ENCODE results near the gene TGFA. TPM values are rescaled to one million over a fixed set of nuclear protein-coding genes. Genes with fewer than 3 reads are reported as not detected.

The TGFA gene
- total and polyA plus RNA-seq, 8 donors: 0.89 to 16.0 (median 3.7) TPM; not detected in 1

DNA sequence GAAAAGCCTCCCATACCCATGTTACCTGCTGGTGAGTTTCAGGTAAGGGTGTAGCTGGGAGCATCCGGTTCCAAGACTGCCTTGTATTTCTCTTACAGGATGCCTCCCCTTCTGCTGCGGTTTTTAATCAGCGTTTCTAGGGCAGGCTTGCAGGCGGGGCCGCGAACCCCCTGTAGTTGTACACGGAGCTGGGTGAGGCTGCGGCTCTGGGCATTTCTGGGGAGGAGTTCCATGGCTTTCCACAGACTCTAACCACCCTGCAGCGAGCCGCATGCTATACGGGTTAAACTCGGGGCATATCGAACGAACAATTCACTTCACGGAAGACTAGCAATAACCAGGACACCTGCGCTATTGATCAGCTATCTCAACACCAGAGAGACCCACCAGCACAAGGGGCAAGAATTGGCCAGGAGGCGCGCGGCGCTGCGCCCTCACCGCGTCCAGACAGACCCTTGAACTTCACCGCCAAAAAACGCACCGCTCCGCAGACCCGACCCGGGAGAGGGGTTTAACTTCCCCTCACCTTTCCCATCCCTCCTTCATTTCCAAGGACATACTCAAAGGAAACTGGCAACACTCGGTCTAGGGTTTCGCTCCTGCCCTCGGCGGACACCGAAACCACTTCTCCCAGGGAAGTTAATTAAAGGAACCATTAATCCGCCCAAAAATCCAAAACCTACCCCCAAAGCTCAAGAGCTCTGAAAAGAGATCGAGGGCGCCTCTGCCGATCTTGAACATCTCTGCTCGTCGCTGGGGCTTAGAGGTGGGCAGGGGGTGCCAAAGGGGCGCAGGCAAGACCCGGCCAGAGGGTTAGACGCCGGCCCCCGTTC is 909 bp downstream of the TGFA start:
- Histone ChIP-seq H3K27ac (peak overlapping the region; percentile 82 to 93 (median 86)), H3K4me3 (peak overlapping the region; percentile 60 to 85 (median 72)), H3K27me3 (peaks cover 0 to 45% (median 17%) of the 10 kb centered on the region in 3 donors), H3K4me1 (peaks cover 0 to 45% (median 30%) of the 10 kb centered on the region in 4 donors), H3K36me3 (no peaks in the 10 kb centered on the region), H3K9me3 (no peaks in the 10 kb centered on the region)
- 1 to 2% (median 1%) methylated on average over 41 to 45 of the region's 45 CpGs for WGBS, 5 donors
- peak; percentile 35 to 57 for DNase-seq
- intact Hi-C loops (cut with DNase I; ENCODE audit: low total_unique reads): no loop called here
- TF ChIP-seq POLR2AphosphoS5 (IDR thresholded peaks at IDR 0.05) (no peak), EP300 (IDR thresholded peaks at IDR 0.05) (no peak), POLR2A (IDR thresholded peaks at IDR 0.05) (no peak)
- TF ChIP-seq, protein P1, sequence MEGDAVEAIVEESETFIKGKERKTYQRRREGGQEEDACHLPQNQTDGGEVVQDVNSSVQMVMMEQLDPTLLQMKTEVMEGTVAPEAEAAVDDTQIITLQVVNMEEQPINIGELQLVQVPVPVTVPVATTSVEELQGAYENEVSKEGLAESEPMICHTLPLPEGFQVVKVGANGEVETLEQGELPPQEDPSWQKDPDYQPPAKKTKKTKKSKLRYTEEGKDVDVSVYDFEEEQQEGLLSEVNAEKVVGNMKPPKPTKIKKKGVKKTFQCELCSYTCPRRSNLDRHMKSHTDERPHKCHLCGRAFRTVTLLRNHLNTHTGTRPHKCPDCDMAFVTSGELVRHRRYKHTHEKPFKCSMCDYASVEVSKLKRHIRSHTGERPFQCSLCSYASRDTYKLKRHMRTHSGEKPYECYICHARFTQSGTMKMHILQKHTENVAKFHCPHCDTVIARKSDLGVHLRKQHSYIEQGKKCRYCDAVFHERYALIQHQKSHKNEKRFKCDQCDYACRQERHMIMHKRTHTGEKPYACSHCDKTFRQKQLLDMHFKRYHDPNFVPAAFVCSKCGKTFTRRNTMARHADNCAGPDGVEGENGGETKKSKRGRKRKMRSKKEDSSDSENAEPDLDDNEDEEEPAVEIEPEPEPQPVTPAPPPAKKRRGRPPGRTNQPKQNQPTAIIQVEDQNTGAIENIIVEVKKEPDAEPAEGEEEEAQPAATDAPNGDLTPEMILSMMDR (IDR thresholded peaks at IDR 0.05): no peak

DNA sequence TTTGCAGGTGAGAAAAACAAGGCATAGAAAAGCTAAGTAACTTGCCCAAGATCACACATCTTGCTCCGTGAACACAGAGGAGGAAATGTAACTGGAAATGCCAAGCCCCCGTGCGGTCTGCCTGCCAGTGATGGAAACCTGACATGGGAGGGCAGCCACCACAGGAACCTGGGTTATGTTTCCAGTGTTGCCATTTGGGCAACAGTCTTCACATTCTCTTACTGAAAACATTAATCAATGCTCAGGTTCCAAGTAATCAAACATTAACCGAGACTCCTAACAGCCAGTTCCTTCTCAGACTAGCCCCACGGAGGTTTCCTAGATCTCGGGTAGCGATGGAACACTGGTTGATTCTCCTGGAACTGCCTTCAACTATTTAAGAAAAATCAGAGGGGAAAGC is 2.5 kb downstream of the TGFA start:
- intact Hi-C loops (cut with DNase I; ENCODE audit: low total_unique reads): no loop called here
- Histone ChIP-seq H3K27me3 (peaks cover 0 to 41% (median 17%) of the 10 kb centered on the region in 3 donors), H3K4me1 (peaks cover 0 to 41% (median 27%) of the 10 kb centered on the region in 4 donors), H3K4me3 (no peak overlapping the region), H3K27ac (no peak overlapping the region), H3K36me3 (no peaks in the 10 kb centered on the region), H3K9me3 (no peaks in the 10 kb centered on the region)
- TF ChIP-seq, protein P1 (IDR thresholded peaks at IDR 0.05): no peak
- WGBS, 5 donors: 35 to 48% (median 40%) methylated on average over 7 of the region's 7 CpGs
- no peak for DNase-seq

DNA sequence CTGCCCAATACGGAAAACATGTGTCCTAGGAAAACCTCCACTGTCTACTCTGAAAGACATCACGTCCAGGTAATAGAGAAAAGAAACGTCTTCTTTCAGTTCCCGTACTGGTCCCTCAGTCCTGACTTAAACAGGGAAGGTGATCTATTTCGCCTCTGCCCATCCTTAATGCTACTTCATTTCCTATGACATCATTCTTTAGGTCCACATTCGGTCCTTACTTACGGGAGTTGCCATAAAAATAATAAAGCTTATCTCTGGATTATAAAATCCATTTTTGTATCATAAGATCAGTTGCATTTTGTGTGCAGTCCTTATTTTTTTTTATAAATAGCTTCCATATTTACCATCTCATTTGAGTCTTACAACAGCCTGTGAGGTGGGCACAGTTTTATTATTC is 3.7 kb downstream of the TGFA start:
- intact Hi-C loops (cut with DNase I; ENCODE audit: low total_unique reads): no loop called here
- H3K27me3 ChIP-seq: peaks cover 0 to 34% (median 17%) of the 10 kb centered on the region in 3 donors
- H3K9me3 ChIP-seq: no peaks in the 10 kb centered on the region
- no peak for TF ChIP-seq POLR2A (IDR thresholded peaks at IDR 0.05)
- TF ChIP-seq EP300 (IDR thresholded peaks at IDR 0.05): no peak
- TF ChIP-seq POLR2AphosphoS5 (IDR thresholded peaks at IDR 0.05): no peak
- TF ChIP-seq, protein P1 (IDR thresholded peaks at IDR 0.05): no peak
- WGBS, 5 donors: 88 to 93% (median 93%) methylated on average over 7 of the region's 7 CpGs
- H3K4me3 ChIP-seq: no peak overlapping the region
- no peaks in the 10 kb centered on the region for H3K36me3 ChIP-seq
- H3K27ac ChIP-seq: no peak overlapping the region
- DNase-seq: no peak
- H3K4me1 ChIP-seq: peaks cover 0 to 40% (median 26%) of the 10 kb centered on the region in 4 donors

DNA sequence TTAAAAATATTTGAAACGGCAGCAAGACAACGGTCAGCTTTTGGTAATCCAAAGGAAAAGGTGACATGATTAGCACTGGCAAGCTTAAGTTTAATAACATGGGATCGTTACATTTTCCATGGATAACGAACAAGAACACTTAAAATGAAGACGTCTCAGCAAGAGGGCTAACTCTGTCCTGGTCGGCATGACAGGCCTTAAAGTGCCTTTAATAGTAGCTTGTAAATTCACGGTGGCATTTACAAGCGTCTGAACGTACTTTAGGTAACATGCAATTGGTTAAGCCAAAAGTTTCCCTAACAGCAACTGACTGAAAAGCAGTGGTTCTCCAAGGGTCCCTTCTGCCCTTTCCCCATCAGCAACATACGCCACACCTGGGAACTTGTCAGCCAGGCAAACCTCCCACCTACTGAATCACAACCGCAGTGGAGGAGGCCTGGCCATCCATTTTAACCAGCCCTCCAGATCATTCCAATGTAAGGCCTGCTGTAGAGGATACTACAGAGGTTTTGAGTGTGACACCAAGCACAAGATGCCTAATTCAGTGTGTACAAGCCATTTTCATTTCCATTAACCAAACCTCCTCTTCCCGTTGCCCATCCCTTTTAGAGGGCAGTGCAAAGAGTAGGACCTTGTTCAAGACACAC is 4.4 kb downstream of the TGFA start:
- H3K27me3 ChIP-seq: peaks cover 0 to 26% (median 11%) of the 10 kb centered on the region in 3 donors
- peaks cover 0 to 32% (median 20%) of the 10 kb centered on the region in 4 donors for H3K4me1 ChIP-seq
- no peak overlapping the region for H3K27ac ChIP-seq
- WGBS, 5 donors: 89 to 94% (median 93%) methylated on average over 12 of the region's 12 CpGs
- DNase-seq: no peak
- H3K36me3 ChIP-seq: no peaks in the 10 kb centered on the region
- H3K9me3 ChIP-seq: no peaks in the 10 kb centered on the region
- TF ChIP-seq EP300 (IDR thresholded peaks at IDR 0.05) (no peak), POLR2A (IDR thresholded peaks at IDR 0.05) (no peak), POLR2AphosphoS5 (IDR thresholded peaks at IDR 0.05) (no peak)
- TF ChIP-seq, protein P1 (IDR thresholded peaks at IDR 0.05): no peak
- intact Hi-C loops (cut with DNase I; ENCODE audit: low total_unique reads): no loop called here
- H3K4me3 ChIP-seq: no peak overlapping the region
